Measurements from ENCODE around the gene TPRG1L.

DNA sequence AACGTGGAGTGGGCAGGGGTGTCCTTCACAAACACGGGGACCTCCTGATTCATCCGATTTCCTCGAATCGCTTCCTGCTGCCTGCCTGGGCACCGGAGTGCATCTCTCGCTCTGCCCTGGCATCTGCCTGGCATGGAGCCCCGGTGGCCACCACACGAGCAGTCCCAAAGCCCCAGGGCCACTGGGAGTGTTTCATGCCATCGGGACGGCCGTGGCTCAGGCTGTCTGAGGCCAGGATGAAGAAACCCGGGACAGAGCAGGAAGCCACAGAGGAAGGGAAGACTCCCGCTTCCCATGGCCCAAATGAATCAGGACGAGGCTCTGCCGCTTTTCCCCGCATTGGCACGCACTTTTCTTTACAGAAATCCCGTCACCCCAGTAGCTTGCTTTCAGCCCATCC, 45.9 kb upstream of the TPRG1L start:
- no peak for TF ChIP-seq POLR2A (IDR thresholded peaks at IDR 0.05)
- TF ChIP-seq, protein P1, sequence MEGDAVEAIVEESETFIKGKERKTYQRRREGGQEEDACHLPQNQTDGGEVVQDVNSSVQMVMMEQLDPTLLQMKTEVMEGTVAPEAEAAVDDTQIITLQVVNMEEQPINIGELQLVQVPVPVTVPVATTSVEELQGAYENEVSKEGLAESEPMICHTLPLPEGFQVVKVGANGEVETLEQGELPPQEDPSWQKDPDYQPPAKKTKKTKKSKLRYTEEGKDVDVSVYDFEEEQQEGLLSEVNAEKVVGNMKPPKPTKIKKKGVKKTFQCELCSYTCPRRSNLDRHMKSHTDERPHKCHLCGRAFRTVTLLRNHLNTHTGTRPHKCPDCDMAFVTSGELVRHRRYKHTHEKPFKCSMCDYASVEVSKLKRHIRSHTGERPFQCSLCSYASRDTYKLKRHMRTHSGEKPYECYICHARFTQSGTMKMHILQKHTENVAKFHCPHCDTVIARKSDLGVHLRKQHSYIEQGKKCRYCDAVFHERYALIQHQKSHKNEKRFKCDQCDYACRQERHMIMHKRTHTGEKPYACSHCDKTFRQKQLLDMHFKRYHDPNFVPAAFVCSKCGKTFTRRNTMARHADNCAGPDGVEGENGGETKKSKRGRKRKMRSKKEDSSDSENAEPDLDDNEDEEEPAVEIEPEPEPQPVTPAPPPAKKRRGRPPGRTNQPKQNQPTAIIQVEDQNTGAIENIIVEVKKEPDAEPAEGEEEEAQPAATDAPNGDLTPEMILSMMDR (IDR thresholded peaks at IDR 0.05): no peak

Data from upper lobe of left lung (tissue), 4 donors.